H1 (cell line): ENCODE measurements around the gene CNIH3. TPM values are rescaled to one million over a fixed set of nuclear protein-coding genes. Genes with fewer than 3 reads are reported as not detected.

Experiments used
- CTCF ChIA-PET: fragments of 300-600 bp; sonication (Branson Sonifier 250); formaldehyde crosslinking; loops from one replicate; lab custom pipeline; 2021; ENCODE audit not compliant: partially characterized antibody; lab: Charles Lee
- POLR2A ChIA-PET: fragments of 300-600 bp; sonication (Branson Sonifier 250); formaldehyde crosslinking; loops from one replicate; lab custom pipeline; 2021; ENCODE audit warnings: inconsistent platforms; ENCODE audit not compliant: partially characterized antibody; lab: Charles Lee
- DNase-seq, 2 experiments: peaks; one replicate each; pipeline versions ENCODE4 v3.0.0 to v3.0.0-alpha.2; 2010 to 2022; ENCODE audit warnings: low spot score in 2 of 2, low read depth in 1 of 2, mixed read lengths in 1 of 2
- FAIRE-seq: peaks from 2 replicates; lab custom pipeline; 2011; peaks lifted over from hg19 to GRCh38; lab: Jason Lieb, UNC
- H2AFZ ChIP-seq: 2 replicates; pipeline ENCODE4 v1.8.1; 2012; ENCODE audit warnings: low read length, inconsistent platforms
- H2AK5ac ChIP-seq: 2 replicates; pipeline ENCODE4 v1.6.1; 2013; ENCODE audit warnings: low read depth, low read length
- H2BK120ac ChIP-seq: replicated peaks from 2 replicates; pipeline ENCODE3; 2013; ENCODE audit warnings: low read depth, low read length, inconsistent platforms
- H2BK12ac ChIP-seq: 2 replicates; pipeline ENCODE4 v1.6.1; 2013; ENCODE audit warnings: low read depth, low read length
- H2BK15ac ChIP-seq: 2 replicates; pipeline ENCODE4 v1.6.1; 2013; ENCODE audit warnings: low read length
- H2BK20ac ChIP-seq: 2 replicates; pipeline ENCODE4 v1.6.1; 2013; ENCODE audit warnings: low read length
- H2BK5ac ChIP-seq: 2 replicates; pipeline ENCODE4 v1.6.1; 2013; ENCODE audit warnings: low read depth, low read length
- H3K14ac ChIP-seq: 2 replicates; pipeline ENCODE4 v1.6.1; 2013; ENCODE audit warnings: inconsistent platforms; ENCODE audit not compliant: insufficient read length
- H3K18ac ChIP-seq: 2 replicates; pipeline ENCODE4 v1.6.1; 2013; ENCODE audit warnings: low read length; ENCODE audit errors: extremely low read depth
- H3K23ac ChIP-seq: 2 replicates; pipeline ENCODE4 v1.6.1; 2013; ENCODE audit warnings: inconsistent platforms; ENCODE audit not compliant: insufficient read length
- H3K23me2 ChIP-seq: 2 replicates; pipeline ENCODE4 v1.6.1; 2013; ENCODE audit warnings: low read depth, low read length
- H3K27ac ChIP-seq: 2 replicates; pipeline ENCODE4 v1.6.1; 2011; ENCODE audit warnings: low read depth, low read length, inconsistent platforms
- H3K27me3 ChIP-seq, 4 experiments: replicated peaks in 1 of 4; 1 replicate in 1 of 4; 2 replicates in 3 of 4; pipeline versions ENCODE4 v1.6.1 to v1.8.1; 2011 to 2013; ENCODE audit warnings: low read length in 3 of 4, mild to moderate bottlenecking in 3 of 4, inconsistent platforms in 2 of 4, mixed read lengths in 2 of 4, moderate library complexity in 1 of 4; ENCODE audit not compliant: control insufficient read depth in 3 of 4, insufficient read depth in 3 of 4; ENCODE audit errors: extremely low read depth in 1 of 4
- H3K36me3 ChIP-seq, 4 experiments: 2 replicates each; pipeline versions ENCODE4 v1.6.1 to v1.8.1; 2011 to 2013; ENCODE audit warnings: mild to moderate bottlenecking in 4 of 4, low read length in 3 of 4, moderate library complexity in 2 of 4, control low read depth in 1 of 4, inconsistent platforms in 1 of 4; ENCODE audit not compliant: insufficient read depth in 4 of 4, control insufficient read depth in 2 of 4
- H3K4ac ChIP-seq: replicated peaks from 2 replicates; pipeline ENCODE3; 2013; ENCODE audit warnings: low read length, low read depth, mixed read lengths, inconsistent platforms; ENCODE audit not compliant: insufficient read length
- H3K4me1 ChIP-seq, 4 experiments: replicated peaks in 1 of 4; 1 replicate in 1 of 4; 2 replicates in 3 of 4; pipeline versions ENCODE4 v1.6.1 to v1.8.1; 2011 to 2013; ENCODE audit warnings: low read length in 3 of 4, inconsistent platforms in 2 of 4, mixed read lengths in 1 of 4; ENCODE audit not compliant: insufficient read depth in 4 of 4, control insufficient read depth in 3 of 4
- H3K4me2 ChIP-seq, 2 experiments: 2 replicates each; pipeline versions ENCODE4 v1.6.1 to v1.8.1; 2011 to 2013; ENCODE audit warnings: low read depth in 2 of 2, low read length in 2 of 2, control low read depth in 1 of 2, inconsistent platforms in 1 of 2, mild to moderate bottlenecking in 1 of 2; ENCODE audit not compliant: insufficient read depth in 1 of 2
- H3K4me3 ChIP-seq, 4 experiments: fragments of 200-600, 300-600 bp in 1 of 4; sonication (generic), shearing (Covaris generic), sonication (Bioruptor Twin) in 1 of 4; 2 replicates each; pipeline versions ENCODE4 v1.5.1 to v1.8.1; 2011 to 2016; ENCODE audit warnings: low read length in 4 of 4, low read depth in 3 of 4, control low read depth in 2 of 4, inconsistent platforms in 2 of 4, mild to moderate bottlenecking in 2 of 4, mixed read lengths in 1 of 4, moderate library complexity in 1 of 4; ENCODE audit not compliant: insufficient read depth in 2 of 4; ENCODE audit errors: extremely low read depth in 1 of 4
- H3K56ac ChIP-seq: replicated peaks from 2 replicates; pipeline ENCODE3; 2013; ENCODE audit warnings: low read depth, mild to moderate bottlenecking, mixed read lengths, low read length, inconsistent platforms; ENCODE audit not compliant: insufficient read length
- H3K79me1 ChIP-seq: 2 replicates; pipeline ENCODE4 v1.6.1; 2013; ENCODE audit warnings: low read depth, low read length, control low read depth
- H3K79me2 ChIP-seq, 2 experiments: 2 replicates each; pipeline versions ENCODE4 v1.6.1 to v1.8.1; 2012 to 2013; ENCODE audit warnings: low read length in 2 of 2, mild to moderate bottlenecking in 2 of 2, inconsistent platforms in 1 of 2; ENCODE audit not compliant: insufficient read depth in 2 of 2, control insufficient read depth in 1 of 2
- H3K9ac ChIP-seq, 4 experiments: replicated peaks in 1 of 4; 1 replicate in 1 of 4; 2 replicates in 3 of 4; pipeline versions ENCODE4 v1.6.1 to v1.8.1; 2011 to 2013; ENCODE audit warnings: low read depth in 3 of 4, low read length in 3 of 4, control low read depth in 2 of 4, mild to moderate bottlenecking in 2 of 4, moderate library complexity in 2 of 4, inconsistent platforms in 1 of 4; ENCODE audit errors: extremely low read depth in 1 of 4
- H3K9me3 ChIP-seq, 2 experiments: 2 replicates each; pipeline versions ENCODE4 v1.6.1 to v1.8.1; 2012 to 2013; ENCODE audit warnings: mild to moderate bottlenecking in 2 of 2, moderate library complexity in 2 of 2, control low read depth in 1 of 2, inconsistent platforms in 1 of 2, low read depth in 1 of 2, low read length in 1 of 2, mixed read lengths in 1 of 2; ENCODE audit not compliant: insufficient read depth in 2 of 2
- H4K20me1 ChIP-seq, 2 experiments: replicated peaks in 1 of 2; 2 replicates each; pipeline versions ENCODE3 to v1.8.1; 2011 to 2013; ENCODE audit warnings: inconsistent platforms in 2 of 2, low read length in 2 of 2, mild to moderate bottlenecking in 1 of 2; ENCODE audit not compliant: insufficient read depth in 2 of 2, control insufficient read depth in 1 of 2
- H4K5ac ChIP-seq: 2 replicates; pipeline ENCODE4 v1.6.1; 2013; ENCODE audit warnings: low read length, low read depth, mixed read lengths, inconsistent platforms; ENCODE audit not compliant: insufficient read length
- H4K8ac ChIP-seq: 2 replicates; pipeline ENCODE4 v1.8.0; 2013; ENCODE audit warnings: mild to moderate bottlenecking, moderate library complexity, low read length, inconsistent platforms; ENCODE audit not compliant: insufficient read depth; ENCODE audit errors: extremely low read depth
- H4K91ac ChIP-seq: replicated peaks from 2 replicates; pipeline ENCODE3; 2013; ENCODE audit warnings: low read length, mixed read lengths, inconsistent platforms; ENCODE audit not compliant: insufficient read length
- ASH2L ChIP-seq: fragments of 200-600, 300-600 bp; sonication (generic); IDR thresholded peaks from one replicate; pipeline ENCODE4 v1.7.1; 2017; ENCODE audit warnings: low read length
- CBX5 ChIP-seq: fragments of 300-800, 300-1000 bp; sonication (generic); IDR thresholded peaks from 2 replicates; pipeline ENCODE4 v1.7.1; 2016; ENCODE audit warnings: antibody characterized with exemption, low read length, low read depth
- CHD2 ChIP-seq: IDR thresholded peaks from 2 replicates; pipeline ENCODE4 v1.6.1; 2012; ENCODE audit warnings: low read length, improper control_type of control experiment
- GABPA ChIP-seq: IDR thresholded peaks from 2 replicates; pipeline ENCODE4 v1.6.1; 2011; ENCODE audit warnings: mild to moderate bottlenecking, low read length, moderate library complexity, borderline replicate concordance; ENCODE audit not compliant: insufficient read depth
- MAFK ChIP-seq: IDR thresholded peaks from 2 replicates; pipeline ENCODE4 v1.6.1; 2012; ENCODE audit warnings: low read depth, mild to moderate bottlenecking, improper control_type of control experiment, low read length
- SIRT6 ChIP-seq: IDR thresholded peaks from one replicate; pipeline ENCODE4 v1.7.1; 2012; ENCODE audit warnings: low read length, inconsistent platforms
- SP4 ChIP-seq: IDR thresholded peaks from 2 replicates; pipeline ENCODE4 v1.6.1; 2012; ENCODE audit warnings: low read length, inconsistent platforms
- TBP ChIP-seq: IDR thresholded peaks from 2 replicates; pipeline ENCODE4 v1.6.1; 2011; ENCODE audit warnings: low read depth, low read length, improper control_type of control experiment
- TCF12 ChIP-seq: IDR thresholded peaks from 2 replicates; pipeline ENCODE4 v1.6.1; 2011; ENCODE audit warnings: low read depth, mild to moderate bottlenecking, low read length
- ZNF274 ChIP-seq: IDR thresholded peaks from 2 replicates; pipeline ENCODE4 v1.7.0; 2012; ENCODE audit warnings: low read length, borderline replicate concordance; ENCODE audit errors: extremely low read depth
- WGBS, 2 experiments: shearing (Covaris generic) in 1 of 2; methylation state at CpG; one replicate each; pipeline versions ENCODE4 v1.1.6 to v1.1.7; 2013 to 2015; ENCODE audit warnings: low lambda C conversion rate in 2 of 2, mixed read lengths in 2 of 2, inconsistent platforms in 1 of 2, low coverage in 1 of 2, missing lambda C conversion rate in 1 of 2; ENCODE audit not compliant: insufficient replicate concordance in 2 of 2, insufficient coverage in 1 of 2, insufficient read length in 1 of 2; ENCODE audit errors: extremely low coverage in 1 of 2, missing lambda C conversion rate in 1 of 2; 5-methylcytosine and 5-hydroxymethylcytosine counted together
- polyA plus RNA-seq, 7 experiments: library from polyadenylated mRNA; depleted of rRNA in 3 of 7; stranded (reverse) in 5 of 7; unstranded in 2 of 7; fragments of >200 nt in 5 of 7; fragments of 200-250 nt in 2 of 7; gene quantifications; 1 replicate in 5 of 7; 2 replicates in 1 of 7; 4 replicates in 1 of 7; pipeline versions ENCODE4 v1.2.1 to v1.2.3, GENCODE V29; 2011 to 2013; ENCODE audit warnings: missing spikeins in 2 of 7, mixed read lengths in 2 of 7
- total RNA-seq: library from RNA; stranded (reverse); fragmentation: NEBNext Ultra II Directional; extraction: Animal tissue kit (Norgen Biotek cat#: 25700); gene quantifications from 2 replicates; pipeline ENCODE4 v1.2.1, GENCODE V29; 2021

The CNIH3 gene
- total and polyA plus RNA-seq, 2 of the 8 experiments (the other 6 are each of a cell fraction or from before 2014, with no cell fraction given), result 3.7 to 5.6 TPM

DNA sequence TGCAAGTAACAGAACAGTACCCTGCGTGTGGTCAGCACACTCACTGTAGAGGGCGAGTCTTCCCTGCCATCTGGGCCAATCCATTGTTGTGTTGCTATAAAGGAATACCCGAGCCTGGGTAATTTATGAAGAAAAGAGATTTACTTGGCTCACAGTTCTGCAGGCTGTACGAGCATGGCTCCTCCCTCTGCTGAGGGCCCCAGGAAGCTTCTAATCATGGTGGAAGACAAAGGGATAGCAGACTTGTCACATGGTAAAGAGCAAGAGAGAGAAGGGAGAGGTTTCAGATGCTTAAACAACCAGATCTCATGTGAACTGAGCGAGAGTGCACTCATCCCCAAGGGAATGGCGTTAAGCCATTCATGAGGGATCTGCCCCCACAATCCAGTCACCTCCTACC, 126.2 kb downstream of the CNIH3 start:
- Histone ChIP-seq H4K5ac (no peak overlapping the region), H4K91ac (no peak overlapping the region), H2BK120ac (no peak overlapping the region), H3K27me3 (peaks cover 0 to 2% (median 0%) of the 10 kb centered on the region in 4 experiments; a peak in 1 of 7 replicates), H3K4me2 (no peak overlapping the region), H3K9me3 (no peaks in the 10 kb centered on the region), H3K27ac (no peak overlapping the region), H3K4me3 (no peak overlapping the region), H3K9ac (no peak overlapping the region)
- TF ChIP-seq MAFK, result no peak
- no peak for TF ChIP-seq ZNF274
- no peak for TF ChIP-seq TCF12
- no peak for TF ChIP-seq TBP
- no peak for TF ChIP-seq SIRT6
- TF ChIP-seq CHD2, result no peak
- TF ChIP-seq ASH2L, result no peak
- no peak for TF ChIP-seq GABPA
- no peak for TF ChIP-seq CBX5
- no peak for TF ChIP-seq SP4
- TF ChIP-seq, all 59 proteins: peak for 0
- Histone ChIP-seq H3K56ac (no peak overlapping the region), H3K23ac (no peak overlapping the region), H2BK20ac (no peak overlapping the region), H3K4ac (no peak overlapping the region), H3K4me1 (peaks cover 7 to 10% (median 8%) of the 10 kb centered on the region in 4 experiments), H3K18ac (no peak overlapping the region), H2AK5ac (no peak overlapping the region), H3K36me3 (no peaks in the 10 kb centered on the region), H2BK12ac (no peak overlapping the region), H3K79me1 (no peaks in the 10 kb centered on the region), H2AFZ (no peak overlapping the region), H2BK5ac (no peak overlapping the region), H3K23me2 (no peaks in the 10 kb centered on the region), H4K20me1 (no peaks in the 10 kb centered on the region), H3K79me2 (no peaks in the 10 kb centered on the region), H3K14ac (no peak overlapping the region), H2BK15ac (no peak overlapping the region), H4K8ac (no peak overlapping the region)
- no peak for DNase-seq
- no peak for FAIRE-seq
- POLR2A ChIA-PET, result no interaction called here
- WGBS, 2 experiments, result 95% methylated on average over 6 of the region's 6 CpGs; no CpG with 5 or more reads in 1 of the 2 experiments
- CTCF ChIA-PET, result interaction anchor here (0.9 to 5.6 kb wide), 5 partner anchors 12 to 1796 kb away, joined by 3 to 37 read pairs (median 5); no protein-coding TSS in a partner anchor
